Esophagus muscularis mucosa (tissue), 4 donors: Measurements from ENCODE around the gene SAMD14.

ENCODE experiments used
- EP300 ChIP-seq: sonication (generic); formaldehyde crosslinking; IDR thresholded peaks from one replicate; pipeline ENCODE4 v1.6.1; 2017; ENCODE audit warnings: antibody characterized with exemption
- POLR2A ChIP-seq: fragments of 450-650 bp; IDR thresholded peaks from one replicate; pipeline ENCODE4 v1.6.1; 2017; ENCODE audit warnings: antibody characterized with exemption, moderate library complexity, mild to moderate bottlenecking, low read depth
- TF ChIP-seq, protein P1 (sequence below), 3 experiments: fragments of 200-600 bp in 2 of 3; fragments of 450-650 bp in 1 of 3; sonication (generic) in 2 of 3; IDR thresholded peaks; one replicate each; pipeline ENCODE4 v1.5.1; 2017 to 2019; ENCODE audit warnings: antibody characterized with exemption in 3 of 3, mild to moderate bottlenecking in 2 of 3, moderate library complexity in 1 of 3

- TF ChIP-seq, protein P1, sequence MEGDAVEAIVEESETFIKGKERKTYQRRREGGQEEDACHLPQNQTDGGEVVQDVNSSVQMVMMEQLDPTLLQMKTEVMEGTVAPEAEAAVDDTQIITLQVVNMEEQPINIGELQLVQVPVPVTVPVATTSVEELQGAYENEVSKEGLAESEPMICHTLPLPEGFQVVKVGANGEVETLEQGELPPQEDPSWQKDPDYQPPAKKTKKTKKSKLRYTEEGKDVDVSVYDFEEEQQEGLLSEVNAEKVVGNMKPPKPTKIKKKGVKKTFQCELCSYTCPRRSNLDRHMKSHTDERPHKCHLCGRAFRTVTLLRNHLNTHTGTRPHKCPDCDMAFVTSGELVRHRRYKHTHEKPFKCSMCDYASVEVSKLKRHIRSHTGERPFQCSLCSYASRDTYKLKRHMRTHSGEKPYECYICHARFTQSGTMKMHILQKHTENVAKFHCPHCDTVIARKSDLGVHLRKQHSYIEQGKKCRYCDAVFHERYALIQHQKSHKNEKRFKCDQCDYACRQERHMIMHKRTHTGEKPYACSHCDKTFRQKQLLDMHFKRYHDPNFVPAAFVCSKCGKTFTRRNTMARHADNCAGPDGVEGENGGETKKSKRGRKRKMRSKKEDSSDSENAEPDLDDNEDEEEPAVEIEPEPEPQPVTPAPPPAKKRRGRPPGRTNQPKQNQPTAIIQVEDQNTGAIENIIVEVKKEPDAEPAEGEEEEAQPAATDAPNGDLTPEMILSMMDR (IDR thresholded peaks at IDR 0.05), result no peak
- TF ChIP-seq POLR2A (no peak), EP300 (no peak)
Observed at GRCh38 chr17:50067996-50068395, 62.0 kb downstream of the SAMD14 start.
